Right lobe of liver (tissue), 4 donors: Measurements from ENCODE around the gene GOLGA6L10.

Experiments used
- POLR2A ChIP-seq: fragments of 450-650 bp; IDR thresholded peaks from one replicate; pipeline ENCODE4 v1.6.1; 2017; ENCODE audit warnings: antibody characterized with exemption, mild to moderate bottlenecking
- TF ChIP-seq, protein P1 (sequence below), 4 donors: fragments of 200-600 bp in 3 of 4; fragments of 450-650 bp in 1 of 4; IDR thresholded peaks; one replicate each; pipeline versions ENCODE4 v1.5.1 to v1.8.0; 2016 to 2022; ENCODE audit warnings: antibody characterized with exemption in 4 of 4, mild to moderate bottlenecking in 2 of 4
- donor health status: DM: no; HTN: no; CAD: no.
- donor health status: DM: no; HTN: no; CAD: no.
- donor health status: DM: no; HTN: yes; CAD: no.

DNA sequence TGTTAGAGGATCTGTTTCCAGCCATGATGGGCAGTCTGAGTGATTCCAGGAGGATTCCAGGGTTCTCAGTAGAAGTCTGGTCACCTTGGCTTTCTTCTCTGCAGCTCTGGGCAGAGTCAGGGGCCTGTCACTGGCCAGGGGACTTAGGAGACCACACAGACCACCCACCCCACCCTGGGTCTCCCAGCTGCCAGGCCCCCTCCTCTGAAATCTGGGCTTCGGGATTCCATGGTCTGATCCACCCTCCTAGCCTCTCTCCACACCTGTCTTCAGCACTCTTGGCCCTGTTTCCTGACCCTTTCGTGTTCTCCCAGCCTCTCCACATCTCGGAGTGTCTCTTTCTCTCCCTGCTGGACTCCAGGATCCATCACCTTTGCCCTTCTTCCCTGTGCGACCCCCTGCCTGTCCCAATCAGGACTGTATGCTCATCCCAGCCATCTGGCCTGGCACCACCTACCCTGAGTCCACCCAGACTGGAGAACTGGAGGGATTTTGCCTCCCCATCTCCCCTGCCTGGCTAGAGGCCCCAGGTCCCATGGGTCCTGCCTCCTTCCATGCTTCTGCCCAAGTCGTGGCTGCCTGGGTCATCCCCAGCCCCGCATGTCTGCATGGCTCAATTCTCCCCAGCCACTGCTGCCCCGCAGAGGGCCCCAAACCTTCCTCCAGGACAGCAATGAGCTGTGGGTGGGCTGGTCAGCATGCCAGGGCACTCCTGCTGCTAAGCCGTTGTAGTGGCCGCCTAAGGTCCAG lies 34.3 kb downstream of the GOLGA6L10 start:
- TF ChIP-seq, protein P1, sequence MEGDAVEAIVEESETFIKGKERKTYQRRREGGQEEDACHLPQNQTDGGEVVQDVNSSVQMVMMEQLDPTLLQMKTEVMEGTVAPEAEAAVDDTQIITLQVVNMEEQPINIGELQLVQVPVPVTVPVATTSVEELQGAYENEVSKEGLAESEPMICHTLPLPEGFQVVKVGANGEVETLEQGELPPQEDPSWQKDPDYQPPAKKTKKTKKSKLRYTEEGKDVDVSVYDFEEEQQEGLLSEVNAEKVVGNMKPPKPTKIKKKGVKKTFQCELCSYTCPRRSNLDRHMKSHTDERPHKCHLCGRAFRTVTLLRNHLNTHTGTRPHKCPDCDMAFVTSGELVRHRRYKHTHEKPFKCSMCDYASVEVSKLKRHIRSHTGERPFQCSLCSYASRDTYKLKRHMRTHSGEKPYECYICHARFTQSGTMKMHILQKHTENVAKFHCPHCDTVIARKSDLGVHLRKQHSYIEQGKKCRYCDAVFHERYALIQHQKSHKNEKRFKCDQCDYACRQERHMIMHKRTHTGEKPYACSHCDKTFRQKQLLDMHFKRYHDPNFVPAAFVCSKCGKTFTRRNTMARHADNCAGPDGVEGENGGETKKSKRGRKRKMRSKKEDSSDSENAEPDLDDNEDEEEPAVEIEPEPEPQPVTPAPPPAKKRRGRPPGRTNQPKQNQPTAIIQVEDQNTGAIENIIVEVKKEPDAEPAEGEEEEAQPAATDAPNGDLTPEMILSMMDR (IDR thresholded peaks at IDR 0.05), result no peak
- no peak for TF ChIP-seq POLR2A
